Measurements from ENCODE around the gene AIRE.

AIRE gene

DNA sequence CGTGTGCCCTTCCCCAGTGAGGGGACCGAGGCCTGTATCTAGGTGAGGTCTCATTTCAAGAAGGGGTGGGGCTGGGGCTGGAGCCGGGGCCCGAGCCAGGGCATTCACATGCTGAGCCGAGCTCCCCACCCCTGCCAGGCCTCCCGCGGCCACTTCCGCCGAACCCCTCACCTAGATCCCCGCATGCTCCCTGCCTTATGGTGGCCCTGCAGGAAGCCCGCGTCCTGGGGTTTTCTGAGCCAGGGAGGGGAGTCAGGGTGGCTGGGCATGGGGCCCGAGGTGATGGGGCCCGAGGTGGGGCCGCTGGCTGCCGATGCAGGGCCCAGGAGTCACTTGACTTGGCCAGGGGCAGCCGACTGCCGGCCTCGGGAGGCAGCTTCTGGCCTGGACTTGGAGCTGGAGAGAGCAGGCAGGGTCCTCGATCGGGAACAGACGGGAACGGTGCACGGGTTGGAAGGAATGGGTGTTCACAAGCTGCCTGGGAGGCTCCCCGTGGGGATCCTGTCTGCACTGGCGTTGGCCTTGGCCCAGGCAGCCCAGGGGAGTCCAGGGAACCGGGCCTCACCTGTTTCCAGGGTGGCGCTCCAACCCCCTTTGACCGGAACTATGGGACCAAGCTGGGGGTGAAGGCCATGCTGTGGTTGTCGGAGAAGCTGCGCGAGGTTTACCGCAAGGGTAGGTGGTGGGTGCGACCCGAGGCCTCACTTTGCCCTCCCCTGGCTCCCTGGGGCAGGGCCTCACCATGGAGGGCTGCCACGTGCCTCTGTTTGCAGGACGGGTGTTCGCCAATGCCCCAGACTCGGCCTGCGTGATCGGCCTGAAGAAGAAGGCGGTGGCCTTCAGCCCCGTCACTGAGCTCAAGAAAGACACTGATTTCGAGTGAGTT, 40.0 kb downstream of the AIRE start:
- DNase-seq (ENCODE audit: low spot score) = no peak

DNA sequence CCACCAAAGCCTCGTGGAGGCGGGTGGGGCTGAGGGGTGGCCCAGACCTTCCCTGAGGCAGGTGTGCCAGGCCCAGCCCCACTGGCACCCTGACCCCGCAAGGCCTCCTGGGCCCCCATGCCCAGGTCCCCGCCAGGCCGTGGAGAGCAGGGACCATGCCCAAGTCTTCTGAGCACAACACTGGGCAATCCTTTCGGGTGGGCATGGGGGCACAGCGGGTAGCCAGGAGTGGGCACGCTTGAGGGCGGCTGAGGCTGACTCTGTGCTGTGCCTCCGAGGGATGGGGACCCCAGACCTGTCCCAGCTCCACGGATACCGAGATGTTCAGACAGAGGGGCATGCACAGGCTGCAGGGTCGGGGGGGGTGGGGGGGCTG, 40.6 kb downstream of the AIRE start:
- no peak for DNase-seq (ENCODE audit: low spot score)

DNA sequence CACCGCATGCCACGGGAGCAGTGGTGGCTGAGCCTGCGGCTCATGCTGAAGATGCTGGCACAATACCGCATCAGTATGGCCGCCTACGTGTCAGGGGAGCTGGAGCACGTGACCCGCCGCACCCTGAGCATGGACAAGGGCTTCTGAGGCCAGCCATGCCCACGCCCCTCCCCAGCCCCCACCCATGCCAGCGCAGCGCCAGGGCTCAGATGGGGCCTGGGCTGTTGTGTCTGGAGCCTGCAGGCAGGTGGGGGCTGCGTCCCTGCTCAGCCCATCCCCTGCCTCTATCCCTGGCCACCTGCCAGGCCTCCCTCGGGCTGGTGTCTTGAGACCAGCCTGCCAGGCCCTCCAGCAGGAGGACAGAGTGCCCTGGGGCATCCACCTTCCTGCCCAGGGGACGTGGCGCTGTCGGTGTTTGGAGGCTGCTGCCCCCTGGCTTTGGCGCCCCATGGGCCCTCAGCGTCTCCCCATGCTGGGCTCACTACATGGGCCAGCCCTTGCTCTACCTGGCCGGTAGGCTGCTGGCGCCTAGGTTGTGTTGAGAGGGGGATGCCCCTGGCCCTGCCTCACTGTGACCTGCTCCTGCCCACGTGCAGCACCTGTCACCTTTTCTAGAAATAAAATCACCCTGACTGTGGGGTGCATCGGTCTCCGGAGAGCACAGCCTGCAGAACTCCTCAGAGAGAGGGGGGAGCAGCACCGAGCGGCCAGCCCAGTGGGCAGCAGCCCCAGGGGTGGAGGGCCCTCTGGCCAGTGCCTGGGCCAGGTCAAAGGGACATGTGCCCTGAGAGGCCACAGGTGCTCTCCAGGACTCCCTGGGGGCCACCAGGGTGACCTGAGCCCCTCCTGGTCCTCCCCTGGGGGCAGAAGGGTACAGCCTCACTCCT, 41.3 kb downstream of the AIRE start:
- no peak for DNase-seq (ENCODE audit: low spot score)

DNA sequence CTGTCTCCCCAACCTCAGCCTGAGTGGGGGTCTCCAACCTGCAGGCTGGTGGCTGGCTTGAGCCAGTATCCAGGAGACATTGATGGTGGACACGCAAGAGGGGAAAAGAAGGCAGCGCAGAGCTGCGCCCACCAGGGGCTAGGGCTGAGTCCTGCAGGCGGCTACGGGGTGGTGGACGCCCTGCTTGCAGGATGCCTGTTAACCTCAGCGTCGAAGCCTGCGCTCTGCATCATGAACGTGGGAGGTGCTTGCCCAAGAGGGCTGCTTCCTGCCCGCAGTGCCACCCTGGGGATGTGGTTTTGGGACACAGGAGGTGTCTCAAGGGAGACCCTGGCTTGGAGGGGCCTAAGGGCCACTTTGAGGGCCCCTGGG, 41.9 kb downstream of the AIRE start:
- DNase-seq (ENCODE audit: low spot score) = no peak

DNA sequence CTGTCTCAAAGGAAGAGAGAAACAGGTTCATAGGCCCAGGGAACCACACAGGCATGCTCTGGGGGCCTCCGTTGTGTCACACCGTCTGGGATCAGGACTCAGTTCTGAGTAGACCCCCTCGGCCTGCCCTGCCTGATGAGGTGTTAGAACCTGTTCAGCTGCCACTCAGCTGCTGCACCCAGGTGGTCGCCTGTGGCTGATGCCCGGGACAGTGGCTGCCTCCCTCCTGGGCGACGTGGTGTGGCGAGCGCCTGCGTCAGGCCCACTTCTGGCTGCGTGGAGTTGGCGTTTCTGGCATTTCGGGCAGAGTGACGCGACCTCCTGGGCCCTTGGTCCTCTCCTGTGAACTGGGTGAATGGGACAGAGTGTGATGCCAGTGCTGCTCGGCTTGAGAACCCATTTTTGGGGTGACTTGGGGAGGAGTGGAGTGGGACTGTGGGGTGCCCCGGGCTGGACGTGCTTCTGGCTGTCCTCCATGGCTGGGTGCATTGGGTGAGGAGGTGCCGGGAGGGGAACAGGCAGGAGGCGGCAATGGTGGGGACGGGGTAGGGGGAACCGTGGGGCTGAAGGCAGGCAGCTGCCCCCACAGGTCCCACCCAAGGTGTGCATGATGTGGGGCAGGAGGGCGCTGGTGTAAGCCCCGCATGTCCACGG, 42.7 kb downstream of the AIRE start:
- DNase-seq (ENCODE audit: low spot score) = no peak

DNA sequence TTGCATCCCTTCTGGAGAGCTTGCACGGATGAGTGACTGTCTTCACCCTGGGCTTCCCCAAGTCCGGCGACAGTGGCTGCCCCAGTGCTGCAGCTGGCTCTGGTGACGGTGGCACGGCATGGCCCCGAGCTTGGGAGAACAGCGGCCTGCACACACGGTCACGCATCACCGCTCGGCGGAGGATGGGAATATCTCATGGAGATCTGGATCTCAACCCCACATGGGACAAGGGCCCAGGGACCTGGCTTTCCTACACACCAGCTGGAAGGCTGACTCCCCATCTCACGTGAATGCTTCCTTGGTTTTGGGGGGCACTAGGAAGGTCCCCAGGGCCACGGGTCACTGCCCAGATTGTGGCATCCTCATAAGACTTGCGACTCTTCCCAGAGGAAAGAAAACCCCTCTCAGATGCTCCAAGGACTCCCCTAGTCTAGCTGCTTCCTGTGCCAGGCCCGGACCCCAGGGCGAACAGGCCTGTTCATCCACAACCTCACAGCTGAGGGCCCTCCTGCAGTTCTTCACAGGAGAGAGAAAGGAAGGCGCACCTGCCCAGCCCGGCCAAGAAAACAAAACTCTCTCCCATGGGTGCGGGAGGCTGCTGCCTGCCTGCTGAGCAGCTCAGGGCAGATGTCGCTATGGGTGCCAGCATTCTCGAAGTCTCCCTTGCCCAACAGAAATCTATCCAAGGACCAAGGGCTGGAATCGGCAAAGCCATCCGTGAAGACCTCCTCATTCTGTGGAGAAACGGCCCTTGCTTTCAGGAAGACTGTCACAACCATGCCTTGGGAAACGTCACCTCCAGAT, 43.6 kb downstream of the AIRE start:
- no peak for DNase-seq (ENCODE audit: low spot score)

DNA sequence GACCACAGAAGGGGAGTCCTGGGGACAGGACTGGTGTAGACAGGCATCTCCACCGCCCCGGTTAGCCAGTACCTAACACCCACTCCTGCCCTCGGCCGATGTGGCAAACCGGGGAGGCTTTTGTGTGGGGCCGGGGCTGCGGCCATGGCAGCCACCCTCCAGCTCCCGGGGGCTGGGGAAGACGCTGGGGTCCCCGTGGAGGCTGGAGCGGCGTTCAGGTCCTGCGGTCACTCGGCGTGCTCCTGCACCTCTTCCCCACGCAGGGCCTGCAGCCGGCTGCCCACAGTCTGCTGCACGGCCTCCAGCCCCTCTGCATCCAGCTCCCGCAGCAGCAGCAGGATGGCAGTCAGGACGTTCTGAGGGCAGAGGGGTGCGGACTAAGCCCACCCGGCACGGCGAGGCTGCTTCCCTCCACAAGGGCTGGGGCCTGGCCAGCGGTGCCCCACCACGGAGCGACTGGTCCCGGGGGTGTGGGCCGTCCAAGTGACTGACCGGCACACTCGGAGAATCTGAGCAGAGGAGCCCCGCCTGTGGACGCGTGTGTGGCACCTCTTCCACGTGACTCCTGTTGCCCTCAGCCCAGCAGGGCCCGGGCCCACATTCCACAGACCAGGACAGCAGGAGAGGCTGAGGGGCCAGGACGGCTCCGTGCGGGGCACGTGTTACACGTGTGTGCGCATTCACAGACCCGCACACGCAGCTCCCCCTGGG, 44.5 kb downstream of the AIRE start:
- no peak for DNase-seq (ENCODE audit: low spot score)

DNA sequence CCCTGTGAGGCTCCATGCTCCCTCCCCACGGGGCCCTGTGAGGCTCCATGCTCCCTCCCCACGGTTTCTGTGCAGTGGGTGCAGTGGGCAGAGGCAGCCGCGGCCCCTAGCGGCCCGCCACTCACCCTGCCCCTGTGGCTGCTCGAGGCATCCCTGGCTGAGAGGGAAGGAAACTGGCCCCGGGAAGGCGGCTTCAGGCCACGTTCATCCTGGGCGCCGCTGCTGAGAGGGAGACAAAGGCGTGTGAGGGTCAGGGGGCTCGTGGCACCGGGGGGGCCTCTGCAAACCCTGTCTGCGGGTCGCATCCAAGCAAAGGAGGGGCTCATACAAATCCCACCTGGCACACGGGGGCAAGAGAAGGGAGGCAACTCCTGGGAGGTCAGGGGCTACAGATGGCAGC, 45.0 kb downstream of the AIRE start:
- DNase-seq (ENCODE audit: low spot score) = no peak

DNA sequence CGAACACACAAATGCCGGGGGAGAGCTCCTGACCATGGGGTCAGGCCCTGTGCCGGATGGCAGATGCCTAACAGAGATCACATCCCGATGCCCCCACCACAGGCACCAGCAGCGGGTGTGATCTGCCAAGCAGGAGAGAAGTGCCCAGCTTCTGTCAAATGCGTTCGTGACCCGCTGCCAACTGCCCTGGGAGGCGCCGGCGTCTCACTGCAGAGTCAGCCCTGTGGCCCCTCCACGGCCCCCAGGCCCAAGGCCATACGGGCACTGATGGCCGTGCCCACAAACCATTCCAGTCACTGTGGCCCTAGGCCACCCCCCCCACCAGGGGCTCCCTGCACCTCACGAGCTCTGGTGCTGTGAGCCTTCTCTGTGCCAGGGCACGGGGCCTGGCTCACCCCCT, 45.5 kb downstream of the AIRE start:
- no peak for DNase-seq (ENCODE audit: low spot score)

DNA sequence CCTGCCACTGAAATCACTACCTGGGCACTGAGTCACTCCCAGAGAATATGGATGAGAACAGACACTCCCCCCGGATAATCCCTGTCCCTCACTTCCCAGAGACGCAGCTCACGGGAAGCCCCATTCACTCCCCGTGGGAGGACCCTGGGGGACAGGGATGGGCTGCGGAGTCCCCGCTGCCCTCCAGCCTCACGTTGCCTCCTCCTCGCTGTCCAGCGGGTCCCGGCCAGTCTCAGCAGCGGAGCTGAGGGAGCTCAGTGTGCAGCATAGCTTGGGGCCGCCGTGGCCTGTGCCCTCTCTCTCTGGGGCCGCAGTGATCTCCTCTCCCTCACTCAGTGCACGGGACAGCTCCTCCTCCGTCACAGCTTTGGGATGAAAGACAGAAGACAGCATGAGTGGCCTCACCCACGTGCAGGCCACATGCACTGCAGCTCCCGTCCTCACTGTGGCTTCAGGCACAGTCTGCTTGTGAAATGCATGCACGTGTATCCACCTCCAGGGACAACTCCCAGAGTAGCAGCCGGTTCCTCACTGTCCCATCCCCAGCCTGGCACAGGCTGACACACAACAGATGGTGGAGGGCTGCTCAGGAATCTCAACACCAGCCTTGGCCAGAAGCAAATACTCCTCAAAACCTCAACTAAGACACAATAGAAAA, 46.1 kb downstream of the AIRE start:
- no peak for DNase-seq (ENCODE audit: low spot score)

DNA sequence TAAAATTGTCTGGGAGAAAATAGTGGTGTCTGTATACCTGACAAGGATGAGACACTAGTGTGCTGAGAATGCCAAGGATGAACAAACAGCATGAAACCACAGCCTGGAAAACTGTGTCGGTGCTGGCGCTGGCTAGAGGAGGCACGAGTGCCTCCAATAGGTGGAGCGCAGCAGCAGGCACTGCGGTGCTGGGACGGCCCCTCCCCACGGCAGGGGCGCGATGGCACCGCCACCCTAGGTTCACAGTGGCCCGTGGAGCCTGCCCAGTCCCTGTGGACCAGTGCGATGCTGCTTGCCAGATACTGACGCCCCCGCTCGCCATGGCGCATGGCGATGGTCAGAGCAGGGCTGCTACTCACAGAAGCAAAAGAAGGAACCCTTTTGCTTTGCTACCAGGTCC, 46.7 kb downstream of the AIRE start:
- no peak for DNase-seq (ENCODE audit: low spot score)

DNA sequence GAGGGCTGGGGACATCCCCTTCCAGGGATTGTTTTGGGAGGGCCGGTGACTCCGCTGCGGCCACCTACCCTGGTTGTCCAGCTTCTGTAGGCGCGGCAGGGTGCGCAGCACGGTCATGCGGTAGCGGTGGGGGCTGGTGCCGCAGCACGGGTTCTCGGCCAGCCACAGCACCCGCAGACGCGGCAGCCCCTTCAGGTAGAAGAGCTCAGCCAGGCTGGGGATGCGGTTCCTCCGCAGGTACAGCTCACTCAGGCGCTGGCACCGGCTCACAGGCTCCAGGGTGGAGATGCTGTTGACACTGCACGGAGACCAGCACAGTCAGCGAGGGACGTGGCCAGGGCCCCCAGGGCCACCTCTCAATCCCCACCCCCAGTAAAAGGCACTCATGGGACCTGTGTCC, 47.3 kb downstream of the AIRE start:
- no peak for DNase-seq (ENCODE audit: low spot score)

DNA sequence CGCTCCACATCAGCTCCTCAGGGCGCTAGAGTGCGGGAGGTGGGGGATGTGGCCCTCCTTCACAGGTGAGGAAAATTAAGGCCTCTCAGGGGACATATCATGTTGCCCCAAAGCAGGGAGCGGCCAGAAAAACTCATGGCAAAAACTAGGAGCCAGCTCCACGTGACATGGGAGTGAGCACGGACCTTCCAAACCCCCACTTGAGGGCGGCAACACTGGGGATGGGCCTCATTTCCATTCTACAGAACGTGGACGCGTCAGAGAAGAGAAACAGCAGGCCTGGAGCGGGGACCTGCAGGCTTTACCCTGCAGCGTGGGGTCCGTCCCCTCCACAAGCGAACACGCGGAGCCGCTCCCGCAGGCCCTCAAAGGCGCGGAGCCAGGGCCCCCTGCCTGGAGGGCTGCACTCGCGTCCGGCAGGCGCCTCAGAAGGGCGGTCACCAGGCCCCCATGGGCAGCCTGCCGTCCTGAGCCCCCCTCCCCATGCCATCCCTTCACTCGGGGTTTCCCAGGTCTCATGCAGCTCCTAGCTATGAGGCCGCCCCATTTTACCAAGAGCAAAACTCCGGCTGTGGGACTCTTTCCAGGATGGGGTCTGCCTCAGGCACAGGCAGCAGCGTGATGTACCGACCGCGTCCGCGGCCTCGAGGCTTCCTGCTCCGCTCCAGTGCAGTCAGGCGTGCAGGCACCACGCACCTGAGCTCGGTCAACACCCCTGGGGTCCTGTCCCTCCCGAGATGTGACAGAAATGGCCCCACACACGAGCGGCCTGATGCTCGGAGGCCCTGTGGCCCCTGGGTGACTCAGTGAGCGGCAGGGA, 48.0 kb downstream of the AIRE start:
- DNase-seq (ENCODE audit: low spot score) = no peak

DNA sequence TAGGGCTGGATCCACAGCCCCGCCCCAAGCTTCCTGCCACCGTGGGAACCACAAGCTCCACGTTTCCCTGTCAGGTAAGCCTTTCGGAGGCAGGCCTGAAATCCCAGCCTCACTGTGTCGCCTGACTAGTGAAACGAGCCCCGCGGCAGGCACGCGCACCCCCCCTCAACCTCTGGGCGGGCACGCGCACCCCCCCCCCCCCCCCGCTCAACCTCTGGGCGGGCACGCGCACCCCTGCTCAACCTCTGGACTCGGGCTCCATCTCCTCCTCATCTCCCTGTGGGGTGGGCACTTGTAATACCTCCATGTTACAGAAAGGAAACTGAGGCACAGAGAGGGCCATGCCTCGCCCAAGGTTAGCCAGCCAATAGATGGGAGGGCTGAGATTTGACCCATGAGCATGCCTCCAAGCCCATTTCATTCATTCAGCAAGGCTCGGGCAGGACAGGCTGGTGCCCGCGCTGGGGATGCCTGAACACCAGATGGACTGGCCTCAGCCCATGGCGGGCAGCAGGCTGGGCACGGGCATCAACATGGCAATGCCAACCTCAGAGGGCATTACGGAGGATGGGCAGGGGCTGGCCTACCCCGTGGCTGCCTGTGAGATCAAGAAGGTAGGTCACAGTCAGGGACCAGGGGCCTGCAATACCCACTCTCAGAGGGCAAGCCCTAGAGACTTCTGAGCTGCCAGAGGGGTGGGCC, 48.8 kb downstream of the AIRE start:
- DNase-seq (ENCODE audit: low spot score) = no peak

DNA sequence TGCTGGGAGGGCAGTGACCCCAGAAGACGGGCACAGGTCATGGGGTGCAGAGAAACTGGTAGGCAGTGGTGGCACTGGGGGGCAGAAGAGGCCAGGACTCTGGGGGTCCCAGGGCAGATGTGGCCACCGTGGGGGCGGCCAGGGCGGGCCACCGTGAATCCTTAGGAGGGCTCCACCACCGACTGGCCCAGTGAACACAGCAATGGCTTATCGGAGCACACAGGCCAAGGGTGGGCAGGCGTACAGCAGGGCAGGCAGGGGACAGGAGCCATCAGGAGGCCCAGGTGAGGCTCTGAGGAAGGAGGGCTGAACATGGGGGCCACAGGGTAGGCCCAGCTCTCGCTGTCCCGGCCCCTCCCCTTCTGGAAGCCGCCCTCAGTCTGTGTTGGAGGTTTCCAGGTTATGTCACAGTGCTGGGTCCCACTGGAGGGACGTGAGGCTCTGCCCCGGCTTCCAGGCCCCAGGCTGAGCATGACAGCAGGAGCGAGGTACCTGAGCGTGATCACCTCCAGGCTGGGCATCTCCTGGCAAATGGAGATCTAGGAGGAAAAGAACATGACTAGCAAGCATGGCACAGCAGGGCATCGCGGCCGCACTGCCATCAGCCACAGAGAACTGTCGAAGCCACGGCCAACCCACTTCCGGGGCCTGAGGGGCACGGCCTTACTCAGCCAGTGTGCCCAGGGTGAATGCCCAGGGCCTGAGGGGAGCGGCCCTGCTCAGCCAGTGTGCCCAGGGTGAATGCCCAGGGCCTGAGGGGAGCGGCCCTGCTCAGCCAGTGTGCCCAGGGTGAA, 49.8 kb downstream of the AIRE start:
- DNase-seq (ENCODE audit: low spot score) = no peak

DNA sequence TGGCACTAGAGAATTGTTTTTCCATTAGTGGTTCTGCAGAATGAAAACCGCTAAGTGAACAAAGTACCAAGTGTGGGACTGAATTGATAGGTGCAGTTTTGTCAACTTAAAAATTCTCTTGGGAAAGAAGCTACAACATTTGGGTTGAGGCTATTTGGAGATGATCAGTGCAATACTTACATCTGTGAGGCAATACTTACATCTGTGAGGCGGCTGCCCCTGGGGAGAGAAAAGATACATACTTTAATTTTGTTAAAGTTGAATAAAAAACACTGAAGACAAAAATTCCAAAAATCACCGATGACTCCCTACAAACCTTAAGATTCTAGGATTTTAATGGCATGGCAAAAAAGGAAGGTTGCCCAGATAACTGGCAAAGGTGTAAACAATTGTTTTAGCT, 51.8 kb downstream of the AIRE start:
- no peak for DNase-seq (ENCODE audit: low spot score)

DNA sequence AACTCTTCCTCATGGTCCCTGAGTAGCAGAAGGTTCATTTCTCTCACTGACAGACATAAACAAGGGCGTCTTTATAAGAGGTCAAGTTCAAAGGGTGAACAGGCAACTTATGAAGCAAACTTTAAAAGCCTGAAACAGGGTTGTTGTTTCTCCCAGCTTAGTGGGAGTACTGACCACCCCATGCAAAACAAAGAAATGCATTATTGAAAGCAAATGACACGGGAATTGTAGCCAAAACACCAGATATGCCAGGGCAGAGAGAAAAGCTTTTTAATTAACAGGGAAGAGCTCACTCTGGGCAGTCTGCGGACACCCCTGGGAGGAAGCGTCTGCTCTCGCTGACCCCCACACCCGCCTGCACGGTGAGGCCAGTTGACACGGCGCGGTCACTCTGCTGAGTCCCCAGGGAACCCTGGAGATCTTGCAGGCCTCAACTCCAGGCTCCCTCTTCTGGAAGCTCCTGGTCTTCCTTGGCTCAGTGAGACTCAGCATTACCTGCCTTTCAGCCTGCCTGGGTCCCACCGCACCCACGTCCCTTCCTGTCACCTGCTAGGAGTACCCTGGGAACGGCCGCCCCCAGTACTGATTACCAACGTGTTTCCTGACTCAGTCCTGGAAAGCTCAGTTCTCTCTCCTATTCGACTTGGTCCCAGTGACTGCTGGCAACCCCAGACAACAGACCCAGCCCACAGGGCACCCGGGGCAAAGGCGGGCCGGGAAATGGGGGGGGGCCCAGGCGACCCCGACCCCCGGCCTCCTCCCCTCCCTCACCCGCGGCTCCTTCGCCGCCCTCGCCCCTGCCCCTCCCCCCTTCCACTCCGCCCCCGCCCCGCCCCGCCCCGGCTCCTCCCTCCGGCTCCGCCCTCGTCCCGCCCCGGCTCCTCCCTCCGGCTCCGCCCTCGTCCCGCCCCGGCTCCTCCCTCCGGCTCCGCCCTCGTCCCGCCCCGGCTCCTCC, 52.5 kb downstream of the AIRE start:
- DNase-seq (ENCODE audit: low spot score) = no peak
